GM20431 (cell line): ENCODE measurements around the gene TSEN15.

Source experiments
- in situ Hi-C: fragments of 300-500 bp; cut with MseI, MboI; formaldehyde crosslinking; loops from one replicate; pipeline ENCODE4 v1.15.0; 2020; ENCODE audit warnings: low sequenced_read_pairs; ENCODE audit not compliant: unreplicated experiment

The TSEN15 gene

GRCh38 chr1:184050636-184051035 is 894 bp upstream of the TSEN15 start:
- in situ Hi-C loops, result no loop called here

- in situ Hi-C loops, result no loop called here
These were observed 419 bp upstream of the TSEN15 start for GRCh38 chr1:184051138-184051484.

GRCh38 chr1:184052194-184052559 is 647 bp downstream of the TSEN15 start:
- in situ Hi-C loops, result no loop called here

GRCh38 chr1:184052750-184053149 is 1.2 kb downstream of the TSEN15 start:
- in situ Hi-C loops, result no loop called here

GRCh38 chr1:184053881-184054280 is 2.4 kb downstream of the TSEN15 start:
- in situ Hi-C loops, result no loop called here

GRCh38 chr1:184056921-184057555 is 5.5 kb downstream of the TSEN15 start:
- in situ Hi-C loops, result no loop called here

GRCh38 chr1:184059887-184060286 is 8.4 kb downstream of the TSEN15 start:
- in situ Hi-C loops, result no loop called here

GRCh38 chr1:184060316-184060715 is 8.8 kb downstream of the TSEN15 start:
- in situ Hi-C loops, result no loop called here

- in situ Hi-C loops, result no loop called here
These were observed 10.0 kb downstream of the TSEN15 start for GRCh38 chr1:184061396-184062003.

- in situ Hi-C loops, result no loop called here
These were observed 11.2 kb downstream of the TSEN15 start for GRCh38 chr1:184062640-184063286.

GRCh38 chr1:184065559-184065958 is 14.0 kb downstream of the TSEN15 start:
- in situ Hi-C loops, result no loop called here

GRCh38 chr1:184068354-184068753 is 16.8 kb downstream of the TSEN15 start:
- in situ Hi-C loops, result no loop called here

- in situ Hi-C loops, result no loop called here
These were observed 18.1 kb downstream of the TSEN15 start for GRCh38 chr1:184069675-184070074.

GRCh38 chr1:184072376-184072775 is 20.8 kb downstream of the TSEN15 start:
- in situ Hi-C loops, result no loop called here

- in situ Hi-C loops, result no loop called here
These were observed 22.9 kb downstream of the TSEN15 start for GRCh38 chr1:184074383-184074782.

GRCh38 chr1:184075055-184076029 is 23.8 kb downstream of the TSEN15 start:
- in situ Hi-C loops, result no loop called here

- in situ Hi-C loops, result no loop called here
These were observed 27.2 kb downstream of the TSEN15 start for GRCh38 chr1:184078564-184079249.

- in situ Hi-C loops, result no loop called here
These were observed 28.8 kb downstream of the TSEN15 start for GRCh38 chr1:184080309-184080708.

- in situ Hi-C loops, result no loop called here
These were observed 31.2 kb downstream of the TSEN15 start for GRCh38 chr1:184082541-184083415.
